ENCODE data around the gene SESN1. TPM values are rescaled to one million over a fixed set of nuclear protein-coding genes. Genes with fewer than 3 reads are reported as not detected.

Gene SESN1
- total RNA-seq, 1 donor from 2014 or later = 27.3 TPM

- Histone ChIP-seq H3K27ac (ENCODE audit: low read depth, low read length) (no peak overlapping the region), H3K4me3 (ENCODE audit: insufficient read depth, low read depth, low read length) (no peak overlapping the region), H4K20me1 (ENCODE audit: insufficient read depth, low read length) (no peaks in the 10 kb centered on the region), H2AFZ (ENCODE audit: low read depth, low read length) (no peak overlapping the region), H3K4me1 (ENCODE audit: insufficient read depth, low read length) (no peaks in the 10 kb centered on the region), H3K4me2 (ENCODE audit: low read length) (no peak overlapping the region), H3K36me3 (ENCODE audit: insufficient read depth, low read length) (no peaks in the 10 kb centered on the region), H3K27me3 (ENCODE audit: insufficient read depth, low read length) (no peaks in the 10 kb centered on the region), H3K9me3 (ENCODE audit: insufficient read depth, low read depth, low read length) (no peaks in the 10 kb centered on the region), H3K9ac (ENCODE audit: low read length) (no peak overlapping the region), H3K79me2 (ENCODE audit: insufficient read depth, low read length) (no peaks in the 10 kb centered on the region)
- DNase-seq (ENCODE audit: low read depth) = no peak
- Mint-ChIP-seq H3K9me3 (ENCODE audit: unreplicated experiment) (no peaks in the 10 kb centered on the region), H3K36me3 (ENCODE audit: low read depth, unreplicated experiment) (peaks cover 2% of the 10 kb centered on the region), H3K27ac (ENCODE audit: unreplicated experiment) (no peak overlapping the region), H3K27me3 (ENCODE audit: low read depth, unreplicated experiment) (no peaks in the 10 kb centered on the region), H3K4me3 (ENCODE audit: unreplicated experiment) (no peak overlapping the region), H3K4me1 (ENCODE audit: low read depth, unreplicated experiment) (no peaks in the 10 kb centered on the region)
- no peak for FAIRE-seq
- TF ChIP-seq CTCF (IDR thresholded peaks at IDR 0.05; ENCODE audit: insufficient read depth, low read depth, low read length) (no peak), EZH2 (IDR thresholded peaks at IDR 0.05; ENCODE audit: insufficient read depth, low read length) (no peak)
Observed at GRCh38 chr6:108961077-108961476, 133.6 kb downstream of the SESN1 start.

- Histone ChIP-seq H3K4me3 (ENCODE audit: insufficient read depth, low read depth, low read length) (no peak overlapping the region), H3K27me3 (ENCODE audit: insufficient read depth, low read length) (no peaks in the 10 kb centered on the region), H4K20me1 (ENCODE audit: insufficient read depth, low read length) (no peaks in the 10 kb centered on the region), H3K27ac (ENCODE audit: low read depth, low read length) (no peak overlapping the region), H2AFZ (ENCODE audit: low read depth, low read length) (no peak overlapping the region), H3K79me2 (ENCODE audit: insufficient read depth, low read length) (no peaks in the 10 kb centered on the region), H3K9ac (ENCODE audit: low read length) (no peak overlapping the region), H3K4me2 (ENCODE audit: low read length) (no peak overlapping the region), H3K36me3 (ENCODE audit: insufficient read depth, low read length) (no peaks in the 10 kb centered on the region), H3K9me3 (ENCODE audit: insufficient read depth, low read depth, low read length) (no peaks in the 10 kb centered on the region), H3K4me1 (ENCODE audit: insufficient read depth, low read length) (no peaks in the 10 kb centered on the region)
- H3K4me3 Mint-ChIP-seq (ENCODE audit: unreplicated experiment) = no peak overlapping the region
- TF ChIP-seq CTCF (IDR thresholded peaks at IDR 0.05; ENCODE audit: insufficient read depth, low read depth, low read length) (no peak), EZH2 (IDR thresholded peaks at IDR 0.05; ENCODE audit: insufficient read depth, low read length) (no peak)
- DNase-seq (ENCODE audit: low read depth) = no peak
- H3K27ac Mint-ChIP-seq (ENCODE audit: unreplicated experiment) = no peak overlapping the region
- H3K9me3 Mint-ChIP-seq (ENCODE audit: unreplicated experiment) = no peaks in the 10 kb centered on the region
- H3K36me3 Mint-ChIP-seq (ENCODE audit: low read depth, unreplicated experiment) = peaks cover 2% of the 10 kb centered on the region
- no peaks in the 10 kb centered on the region for H3K27me3 Mint-ChIP-seq (ENCODE audit: low read depth, unreplicated experiment)
- no peak for FAIRE-seq
- no peaks in the 10 kb centered on the region for H3K4me1 Mint-ChIP-seq (ENCODE audit: low read depth, unreplicated experiment)
Observed at GRCh38 chr6:108960601-108961000, 134.0 kb downstream of the SESN1 start.

GRCh38 chr6:108959972-108960582 is 134.6 kb downstream of the SESN1 start:
- Histone ChIP-seq H3K9me3 (ENCODE audit: insufficient read depth, low read depth, low read length) (no peaks in the 10 kb centered on the region), H3K36me3 (ENCODE audit: insufficient read depth, low read length) (no peaks in the 10 kb centered on the region), H2AFZ (ENCODE audit: low read depth, low read length) (no peak overlapping the region), H3K27me3 (ENCODE audit: insufficient read depth, low read length) (no peaks in the 10 kb centered on the region), H3K9ac (ENCODE audit: low read length) (no peak overlapping the region), H3K27ac (ENCODE audit: low read depth, low read length) (no peak overlapping the region), H3K79me2 (ENCODE audit: insufficient read depth, low read length) (no peaks in the 10 kb centered on the region), H3K4me1 (ENCODE audit: insufficient read depth, low read length) (no peaks in the 10 kb centered on the region), H4K20me1 (ENCODE audit: insufficient read depth, low read length) (no peaks in the 10 kb centered on the region), H3K4me2 (ENCODE audit: low read length) (no peak overlapping the region), H3K4me3 (ENCODE audit: insufficient read depth, low read depth, low read length) (no peak overlapping the region)
- Mint-ChIP-seq H3K9me3 (ENCODE audit: unreplicated experiment) (no peaks in the 10 kb centered on the region), H3K4me3 (ENCODE audit: unreplicated experiment) (no peak overlapping the region), H3K36me3 (ENCODE audit: low read depth, unreplicated experiment) (peaks cover 2% of the 10 kb centered on the region), H3K27me3 (ENCODE audit: low read depth, unreplicated experiment) (no peaks in the 10 kb centered on the region), H3K4me1 (ENCODE audit: low read depth, unreplicated experiment) (no peaks in the 10 kb centered on the region), H3K27ac (ENCODE audit: unreplicated experiment) (no peak overlapping the region)
- TF ChIP-seq EZH2 (IDR thresholded peaks at IDR 0.05; ENCODE audit: insufficient read depth, low read length) (no peak), CTCF (IDR thresholded peaks at IDR 0.05; ENCODE audit: insufficient read depth, low read depth, low read length) (no peak)
- FAIRE-seq (no peak), DNase-seq (ENCODE audit: low read depth) (no peak)

Measured in astrocyte (in vitro differentiated cells and primary cell).